ENCODE measurements around the gene COL1A2. TPM values are rescaled to one million over a fixed set of nuclear protein-coding genes. Genes with fewer than 3 reads are reported as not detected.

The COL1A2 gene
- total RNA-seq, 1 donor from 2014 or later = 2,734 TPM

DNA sequence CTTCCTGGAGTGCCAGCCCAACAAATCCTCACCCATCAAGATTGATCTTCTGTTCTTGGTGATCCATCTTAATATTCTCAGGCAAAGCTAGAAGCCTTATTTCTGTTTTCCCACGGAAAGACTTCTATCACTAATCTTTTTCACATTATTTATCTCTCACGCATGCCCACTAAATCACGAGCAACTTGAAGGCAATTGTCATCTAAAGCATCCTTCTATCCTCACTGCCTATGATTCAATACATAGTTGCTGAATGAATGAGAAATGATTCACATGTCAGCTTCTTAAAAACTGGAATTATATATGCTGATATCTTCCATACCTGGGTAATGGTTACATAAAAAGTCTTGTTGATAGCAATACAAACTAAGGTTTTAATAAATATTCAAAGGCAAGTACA is 12.6 kb upstream of the COL1A2 start:
- DNase-seq (ENCODE audit: low spot score in 2 of 2, unreplicated experiment in 2 of 2) = no peak
- no peak for TF ChIP-seq CTCF (IDR thresholded peaks at IDR 0.05; ENCODE audit: unreplicated experiment)
- Mint-ChIP-seq H3K9me3 (no peaks in the 10 kb centered on the region), H3K4me3 (no peak overlapping the region), H3K27me3 (ENCODE audit: low read depth) (no peaks in the 10 kb centered on the region), H3K4me1 (peaks cover 13% of the 10 kb centered on the region), H3K36me3 (no peaks in the 10 kb centered on the region), H3K27ac (no peak overlapping the region)

DNA sequence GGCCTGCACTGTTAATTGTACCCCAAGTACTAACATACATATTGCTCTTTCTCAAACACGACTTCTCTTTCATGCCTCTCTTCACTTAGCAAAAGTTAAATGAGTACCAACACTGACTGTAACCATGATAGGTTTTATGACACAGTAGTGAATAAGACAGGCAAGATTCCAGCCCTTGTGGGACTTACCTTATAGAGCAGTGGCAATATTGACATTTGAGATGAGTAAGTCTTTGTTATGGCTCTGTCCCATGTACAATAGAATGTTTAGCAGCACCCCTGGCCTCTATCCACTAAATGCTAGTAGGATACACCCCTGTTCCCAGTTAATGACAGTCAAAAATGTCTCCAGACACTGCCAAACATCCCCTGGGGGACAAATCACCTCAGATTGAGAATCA is 11.9 kb upstream of the COL1A2 start:
- no peaks in the 10 kb centered on the region for H3K9me3 Mint-ChIP-seq
- H3K36me3 Mint-ChIP-seq = no peaks in the 10 kb centered on the region
- H3K27ac Mint-ChIP-seq = no peak overlapping the region
- DNase-seq (ENCODE audit: low spot score in 2 of 2, unreplicated experiment in 2 of 2) = no peak
- H3K4me3 Mint-ChIP-seq = no peak overlapping the region
- TF ChIP-seq CTCF (IDR thresholded peaks at IDR 0.05; ENCODE audit: unreplicated experiment) = no peak
- no peaks in the 10 kb centered on the region for H3K27me3 Mint-ChIP-seq (ENCODE audit: low read depth)
- peaks cover 7% of the 10 kb centered on the region for H3K4me1 Mint-ChIP-seq

DNA sequence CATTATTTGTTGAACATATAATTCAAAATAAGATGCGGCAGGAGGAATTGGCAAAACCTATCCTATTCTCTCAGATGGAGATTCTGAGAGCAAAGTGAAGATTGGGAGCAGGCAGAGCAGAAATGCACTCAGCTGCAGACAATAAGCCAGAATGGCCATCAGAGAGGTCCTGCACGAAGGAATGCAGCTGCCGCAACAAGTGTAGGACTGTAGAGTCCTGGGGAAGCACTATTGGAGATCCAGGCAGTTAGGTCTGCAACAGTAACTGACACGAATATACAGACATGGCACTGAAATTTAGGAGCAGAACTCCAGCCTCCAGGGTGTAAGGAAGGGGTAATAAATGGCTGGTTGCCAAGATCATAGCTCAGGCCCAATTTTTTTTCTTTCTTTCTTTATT is 10.4 kb upstream of the COL1A2 start:
- H3K4me3 Mint-ChIP-seq = no peak overlapping the region
- no peaks in the 10 kb centered on the region for H3K27me3 Mint-ChIP-seq (ENCODE audit: low read depth)
- no peaks in the 10 kb centered on the region for H3K9me3 Mint-ChIP-seq
- H3K4me1 Mint-ChIP-seq = peaks cover 12% of the 10 kb centered on the region
- TF ChIP-seq CTCF (IDR thresholded peaks at IDR 0.05; ENCODE audit: unreplicated experiment) = no peak
- no peaks in the 10 kb centered on the region for H3K36me3 Mint-ChIP-seq
- DNase-seq (ENCODE audit: low spot score in 2 of 2, unreplicated experiment in 2 of 2) = no peak
- H3K27ac Mint-ChIP-seq = no peak overlapping the region

DNA sequence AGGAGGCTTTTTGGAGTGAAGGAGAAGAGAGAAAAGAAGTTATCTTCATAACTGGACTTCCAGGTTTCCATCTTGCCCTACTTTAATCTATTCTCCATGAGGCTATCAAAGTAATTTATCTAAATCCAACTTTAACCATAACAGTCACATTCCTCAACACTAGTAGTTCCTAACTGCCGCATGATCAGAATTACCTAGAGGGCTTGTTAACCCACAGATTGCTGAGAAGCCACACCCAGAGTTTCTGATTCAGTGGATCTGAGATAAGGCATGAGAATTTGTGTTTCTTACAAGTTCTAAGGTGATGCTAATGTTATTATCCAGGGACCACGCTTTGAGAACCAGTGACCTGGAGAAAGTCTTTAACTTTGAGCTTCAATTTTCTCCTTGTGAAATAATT is 8.3 kb upstream of the COL1A2 start:
- no peak overlapping the region for H3K4me3 Mint-ChIP-seq
- no peaks in the 10 kb centered on the region for H3K36me3 Mint-ChIP-seq
- peaks cover 15% of the 10 kb centered on the region for H3K4me1 Mint-ChIP-seq
- H3K27me3 Mint-ChIP-seq (ENCODE audit: low read depth) = no peaks in the 10 kb centered on the region
- H3K27ac Mint-ChIP-seq = no peak overlapping the region
- no peak for TF ChIP-seq CTCF (IDR thresholded peaks at IDR 0.05; ENCODE audit: unreplicated experiment)
- no peaks in the 10 kb centered on the region for H3K9me3 Mint-ChIP-seq
- DNase-seq (ENCODE audit: low spot score in 2 of 2, unreplicated experiment in 2 of 2) = no peak

- DNase-seq (ENCODE audit: low spot score in 2 of 2, unreplicated experiment in 2 of 2) = no peak
- TF ChIP-seq CTCF (IDR thresholded peaks at IDR 0.05; ENCODE audit: unreplicated experiment) = no peak
- Mint-ChIP-seq H3K36me3 (no peaks in the 10 kb centered on the region), H3K4me3 (no peak overlapping the region), H3K4me1 (peaks cover 36% of the 10 kb centered on the region), H3K9me3 (no peaks in the 10 kb centered on the region), H3K27ac (no peak overlapping the region), H3K27me3 (ENCODE audit: low read depth) (no peaks in the 10 kb centered on the region)
These were observed 6.2 kb upstream of the COL1A2 start for GRCh38 chr7:94388540-94388939.

DNA sequence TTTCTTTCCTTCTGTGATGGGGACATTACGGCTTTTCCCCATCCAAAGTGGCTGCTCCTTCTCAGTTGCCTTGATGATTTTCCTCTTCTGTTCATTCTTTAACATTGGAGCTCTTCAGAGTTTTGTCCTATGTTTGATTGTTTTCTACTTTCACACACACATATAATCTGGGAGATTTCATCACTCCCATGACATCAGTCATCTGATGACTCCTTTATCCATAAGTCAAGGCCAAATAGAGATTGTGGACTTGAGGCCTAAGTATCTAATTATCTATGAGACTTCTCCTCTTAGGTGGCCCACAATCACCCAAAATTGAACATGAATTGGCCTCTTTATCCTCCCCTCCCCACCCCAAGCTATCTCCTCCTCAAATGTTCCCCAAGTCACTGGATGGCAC is 5.3 kb upstream of the COL1A2 start:
- Mint-ChIP-seq H3K9me3 (no peaks in the 10 kb centered on the region), H3K36me3 (no peaks in the 10 kb centered on the region), H3K27ac (peak overlapping the region; percentile 1), H3K4me3 (no peak overlapping the region), H3K4me1 (peaks cover 42% of the 10 kb centered on the region), H3K27me3 (ENCODE audit: low read depth) (no peaks in the 10 kb centered on the region)
- TF ChIP-seq CTCF (IDR thresholded peaks at IDR 0.05; ENCODE audit: unreplicated experiment) = no peak
- no peak for DNase-seq (ENCODE audit: low spot score in 2 of 2, unreplicated experiment in 2 of 2)
